ENCODE results near the gene OPCML. TPM values are rescaled to one million over a fixed set of nuclear protein-coding genes. Genes with fewer than 3 reads are reported as not detected.

Gene OPCML
- total RNA-seq, 1 donor from 2014 or later = 0.61 TPM

DNA sequence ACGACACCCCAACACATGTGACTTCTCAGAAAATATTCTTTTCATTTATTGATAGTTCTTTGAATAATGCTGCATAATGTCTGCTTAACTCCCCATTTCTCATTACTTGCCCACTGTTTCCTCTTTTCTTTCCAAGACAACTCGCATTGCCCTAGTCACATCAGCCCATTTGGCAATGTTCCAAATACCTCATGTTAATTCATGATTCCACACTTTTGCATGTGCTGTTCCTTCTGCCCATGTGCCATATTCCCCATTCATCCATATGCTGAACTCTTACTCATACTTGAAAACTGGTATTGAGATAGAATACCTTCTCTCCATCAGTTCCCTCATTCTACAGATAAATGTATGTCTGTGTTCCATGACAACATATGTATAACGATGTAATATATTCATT, 993.7 kb downstream of the OPCML start:
- no peaks in the 10 kb centered on the region for H3K36me3 Mint-ChIP-seq (ENCODE audit: unreplicated experiment)
- H3K9me3 Mint-ChIP-seq (ENCODE audit: unreplicated experiment) = no peaks in the 10 kb centered on the region
- no peak for DNase-seq

DNA sequence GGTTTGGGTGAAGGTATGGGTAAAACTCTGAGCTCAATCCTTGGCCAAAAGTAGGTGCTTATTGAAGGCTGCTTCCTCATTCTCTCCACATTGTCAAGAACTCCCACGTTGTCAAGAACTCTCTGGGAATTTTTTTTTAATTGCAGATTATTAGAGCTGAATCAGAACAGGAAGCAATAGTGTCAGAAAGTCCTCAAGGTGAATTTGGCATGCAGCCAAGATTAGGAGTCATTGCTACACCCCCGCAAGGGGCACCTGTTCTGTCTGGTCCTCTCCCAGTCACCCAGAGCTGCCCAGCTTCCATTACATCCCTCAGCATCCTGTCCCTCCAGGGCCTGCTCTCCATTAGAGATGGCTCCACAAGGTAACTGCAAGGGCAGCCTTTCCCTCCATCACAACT, 996.5 kb downstream of the OPCML start:
- H3K4me3 Mint-ChIP-seq (ENCODE audit: unreplicated experiment) = no peak overlapping the region
- no peak overlapping the region for H3K27ac Mint-ChIP-seq (ENCODE audit: unreplicated experiment)
- TF ChIP-seq, protein P1, sequence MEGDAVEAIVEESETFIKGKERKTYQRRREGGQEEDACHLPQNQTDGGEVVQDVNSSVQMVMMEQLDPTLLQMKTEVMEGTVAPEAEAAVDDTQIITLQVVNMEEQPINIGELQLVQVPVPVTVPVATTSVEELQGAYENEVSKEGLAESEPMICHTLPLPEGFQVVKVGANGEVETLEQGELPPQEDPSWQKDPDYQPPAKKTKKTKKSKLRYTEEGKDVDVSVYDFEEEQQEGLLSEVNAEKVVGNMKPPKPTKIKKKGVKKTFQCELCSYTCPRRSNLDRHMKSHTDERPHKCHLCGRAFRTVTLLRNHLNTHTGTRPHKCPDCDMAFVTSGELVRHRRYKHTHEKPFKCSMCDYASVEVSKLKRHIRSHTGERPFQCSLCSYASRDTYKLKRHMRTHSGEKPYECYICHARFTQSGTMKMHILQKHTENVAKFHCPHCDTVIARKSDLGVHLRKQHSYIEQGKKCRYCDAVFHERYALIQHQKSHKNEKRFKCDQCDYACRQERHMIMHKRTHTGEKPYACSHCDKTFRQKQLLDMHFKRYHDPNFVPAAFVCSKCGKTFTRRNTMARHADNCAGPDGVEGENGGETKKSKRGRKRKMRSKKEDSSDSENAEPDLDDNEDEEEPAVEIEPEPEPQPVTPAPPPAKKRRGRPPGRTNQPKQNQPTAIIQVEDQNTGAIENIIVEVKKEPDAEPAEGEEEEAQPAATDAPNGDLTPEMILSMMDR (IDR thresholded peaks at IDR 0.05; ENCODE audit: partially characterized antibody, unreplicated experiment) = no peak
- H3K27me3 Mint-ChIP-seq (ENCODE audit: unreplicated experiment) = no peaks in the 10 kb centered on the region
- H3K36me3 Mint-ChIP-seq (ENCODE audit: unreplicated experiment) = no peaks in the 10 kb centered on the region
- no peaks in the 10 kb centered on the region for H3K9me3 Mint-ChIP-seq (ENCODE audit: unreplicated experiment)
- no peaks in the 10 kb centered on the region for H3K4me1 Mint-ChIP-seq (ENCODE audit: low read depth, unreplicated experiment)
- DNase-seq = no peak

More for the DNA sequence above, 993.7 kb downstream of the OPCML start:
- no peaks in the 10 kb centered on the region for H3K4me1 Mint-ChIP-seq (ENCODE audit: low read depth, unreplicated experiment)
- H3K4me3 Mint-ChIP-seq (ENCODE audit: unreplicated experiment) = no peak overlapping the region
- TF ChIP-seq, protein P1 (IDR thresholded peaks at IDR 0.05; ENCODE audit: partially characterized antibody, unreplicated experiment) = no peak
- H3K27me3 Mint-ChIP-seq (ENCODE audit: unreplicated experiment) = no peaks in the 10 kb centered on the region
- H3K27ac Mint-ChIP-seq (ENCODE audit: unreplicated experiment) = no peak overlapping the region

DNA sequence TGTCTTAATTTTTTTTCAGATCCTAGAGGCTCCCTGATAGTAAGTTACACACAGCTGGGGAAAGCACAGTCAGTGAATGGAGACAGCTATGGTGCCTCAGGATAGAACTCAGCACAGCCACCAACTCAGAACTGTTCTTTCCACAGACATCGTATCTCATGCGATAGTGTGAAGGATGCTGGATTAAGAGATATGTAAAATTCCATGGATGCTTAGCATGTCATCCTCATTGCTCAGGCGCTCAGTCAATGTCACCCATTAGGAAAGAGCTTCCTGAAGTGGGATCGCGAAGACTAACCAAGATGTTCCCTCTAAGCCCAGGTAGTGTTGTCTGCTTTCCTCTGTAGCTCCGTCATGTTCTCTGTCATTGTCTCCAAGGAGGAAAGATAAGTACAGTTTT, 1000.4 kb downstream of the OPCML start:
- Mint-ChIP-seq H3K9me3 (ENCODE audit: unreplicated experiment) (no peaks in the 10 kb centered on the region), H3K4me1 (ENCODE audit: low read depth, unreplicated experiment) (no peaks in the 10 kb centered on the region), H3K36me3 (ENCODE audit: unreplicated experiment) (no peaks in the 10 kb centered on the region), H3K27me3 (ENCODE audit: unreplicated experiment) (no peaks in the 10 kb centered on the region), H3K27ac (ENCODE audit: unreplicated experiment) (no peak overlapping the region), H3K4me3 (ENCODE audit: unreplicated experiment) (no peak overlapping the region)
- TF ChIP-seq, protein P1 (IDR thresholded peaks at IDR 0.05; ENCODE audit: partially characterized antibody, unreplicated experiment) = no peak
- no peak for DNase-seq

DNA sequence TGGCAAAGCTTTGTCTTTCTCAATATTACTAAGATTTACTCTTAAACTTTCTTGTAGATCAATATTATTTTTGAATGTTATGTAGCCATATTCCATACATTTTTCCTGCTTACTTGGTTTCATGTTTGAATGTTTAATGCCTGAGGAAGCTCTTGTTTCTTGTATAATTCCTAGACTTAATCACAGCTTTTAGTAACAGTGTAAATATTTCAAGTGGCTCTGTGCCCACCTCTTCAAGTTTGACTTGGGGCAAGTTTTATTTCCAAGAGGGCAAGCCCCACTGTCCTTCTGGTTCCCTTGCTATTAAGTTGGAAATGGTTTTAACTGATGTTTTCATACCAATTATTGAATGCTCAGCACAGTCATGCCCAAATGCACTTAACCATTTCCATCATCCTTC, 1004.1 kb downstream of the OPCML start:
- TF ChIP-seq, protein P1 (IDR thresholded peaks at IDR 0.05; ENCODE audit: partially characterized antibody, unreplicated experiment) = no peak

DNA sequence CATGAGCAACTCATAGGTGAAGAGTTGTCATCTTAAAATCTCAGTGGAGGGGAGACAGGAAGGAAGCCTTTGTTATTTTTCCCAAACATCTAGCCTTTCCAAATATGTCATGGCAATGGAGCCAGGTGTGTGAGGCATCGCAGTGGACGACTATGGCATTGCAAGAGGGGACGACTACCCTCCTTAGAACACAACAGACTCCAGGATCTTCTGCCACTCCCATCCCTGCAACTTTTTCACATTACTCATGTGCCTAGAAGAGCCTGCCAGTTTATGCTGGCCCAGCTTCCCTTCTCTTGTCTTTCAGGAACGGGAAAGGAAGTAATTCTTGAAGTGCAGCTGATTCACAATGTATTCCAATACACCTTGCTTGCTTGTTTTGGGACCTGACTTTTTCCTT, 1008.4 kb downstream of the OPCML start:
- H3K4me3 Mint-ChIP-seq (ENCODE audit: unreplicated experiment) = no peak overlapping the region
- no peaks in the 10 kb centered on the region for H3K27me3 Mint-ChIP-seq (ENCODE audit: unreplicated experiment)
- no peaks in the 10 kb centered on the region for H3K9me3 Mint-ChIP-seq (ENCODE audit: unreplicated experiment)
- DNase-seq = no peak
- H3K36me3 Mint-ChIP-seq (ENCODE audit: unreplicated experiment) = no peaks in the 10 kb centered on the region
- TF ChIP-seq, protein P1 (IDR thresholded peaks at IDR 0.05; ENCODE audit: partially characterized antibody, unreplicated experiment) = no peak
- no peak overlapping the region for H3K27ac Mint-ChIP-seq (ENCODE audit: unreplicated experiment)
- H3K4me1 Mint-ChIP-seq (ENCODE audit: low read depth, unreplicated experiment) = peaks cover 6% of the 10 kb centered on the region

More for the DNA sequence above, 1004.1 kb downstream of the OPCML start:
- H3K9me3 Mint-ChIP-seq (ENCODE audit: unreplicated experiment) = no peaks in the 10 kb centered on the region
- H3K4me3 Mint-ChIP-seq (ENCODE audit: unreplicated experiment) = no peak overlapping the region
- H3K36me3 Mint-ChIP-seq (ENCODE audit: unreplicated experiment) = no peaks in the 10 kb centered on the region
- no peaks in the 10 kb centered on the region for H3K4me1 Mint-ChIP-seq (ENCODE audit: low read depth, unreplicated experiment)
- H3K27ac Mint-ChIP-seq (ENCODE audit: unreplicated experiment) = no peak overlapping the region
- no peak for DNase-seq
- no peaks in the 10 kb centered on the region for H3K27me3 Mint-ChIP-seq (ENCODE audit: unreplicated experiment)
